ENCODE results near the gene NDUFS8. TPM values are rescaled to one million over a fixed set of nuclear protein-coding genes. Genes with fewer than 3 reads are reported as not detected.

NDUFS8 gene
- total RNA-seq, 1 experiment from 2014 or later, result 214 TPM

- no CpG with 5 or more reads among the region's 8 CpGs for WGBS (ENCODE audit: extremely low coverage, insufficient read length, low lambda C conversion rate)
- Histone ChIP-seq H3K4me1 (ENCODE audit: insufficient read depth, low read length) (no peaks in the 10 kb centered on the region), H3K4me2 (ENCODE audit: insufficient read depth, insufficient read length, low read length) (no peak overlapping the region)
Observed at GRCh38 chr11:68015467-68015866, 15.0 kb upstream of the NDUFS8 start.

More at GRCh38 chr11:68015467-68015866, 15.0 kb upstream of the NDUFS8 start:
- H3K27me3 ChIP-seq (ENCODE audit: insufficient read depth, low read length), result no peaks in the 10 kb centered on the region
- no peaks in the 10 kb centered on the region for H3K23me2 ChIP-seq (ENCODE audit: insufficient read length, low read depth, low read length, poor library complexity, severe bottlenecking)
- H3K14ac ChIP-seq (ENCODE audit: insufficient read depth, low read length), result no peak overlapping the region
- TF ChIP-seq CTCF (conservative IDR thresholded peaks at IDR 0.05), result no peak
- no peak overlapping the region for H4K91ac ChIP-seq (ENCODE audit: insufficient read length, low read depth, low read length)
- no peak overlapping the region for H4K8ac ChIP-seq (replicated peaks; ENCODE audit: insufficient read length, low read depth, low read length)
- H3K23ac ChIP-seq (ENCODE audit: insufficient read length, low read depth, low read length), result no peak overlapping the region
- H2BK20ac ChIP-seq (ENCODE audit: low read depth, low read length, poor library complexity, severe bottlenecking), result no peak overlapping the region
- no peak overlapping the region for H2BK120ac ChIP-seq (ENCODE audit: low read depth, low read length, poor library complexity, severe bottlenecking)
- Mint-ChIP-seq H3K4me1 (peaks cover 9 to 26% of the 10 kb centered on the region in 2 experiments), H3K9me3 (no peaks in the 10 kb centered on the region), H3K27me3 (ENCODE audit: low read depth) (peaks cover 2% of the 10 kb centered on the region), H3K27ac (no peak overlapping the region), H3K4me3 (no peak overlapping the region), H3K36me3 (ENCODE audit: insufficient read depth in 1 of 3, low read depth in 3 of 3) (no peaks in the 10 kb centered on the region; a peak in 1 of 7 replicates)
- H3K4ac ChIP-seq (ENCODE audit: low read depth, low read length), result no peak overlapping the region
- no peak overlapping the region for H4K5ac ChIP-seq (ENCODE audit: insufficient read length, low read depth, low read length)
- no peaks in the 10 kb centered on the region for H3K79me2 ChIP-seq (ENCODE audit: insufficient read depth, low read length)
- H2AK5ac ChIP-seq (ENCODE audit: insufficient read length, low read length), result no peak overlapping the region
- H3K27ac ChIP-seq (ENCODE audit: insufficient read length, low read depth, low read length), result no peak overlapping the region
- no peak overlapping the region for H2BK12ac ChIP-seq (ENCODE audit: insufficient read length, low read depth, low read length)
- H3K18ac ChIP-seq (ENCODE audit: insufficient read length, low read depth, low read length), result no peak overlapping the region
- no peaks in the 10 kb centered on the region for H4K20me1 ChIP-seq (ENCODE audit: control insufficient read depth, insufficient read depth, insufficient read length)
- no peak overlapping the region for H3K9ac ChIP-seq (ENCODE audit: extremely low read depth, insufficient read length, low read length)
- no peak overlapping the region for H3K56ac ChIP-seq (ENCODE audit: insufficient read length, low read depth, low read length)
- no peak for DNase-seq
- H2AFZ ChIP-seq (ENCODE audit: low read length), result no peak overlapping the region
- H2BK5ac ChIP-seq (ENCODE audit: insufficient read length, low read length), result no peak overlapping the region
- H3T11ph ChIP-seq (ENCODE audit: low read length), result no peak overlapping the region
- no peak overlapping the region for H2BK15ac ChIP-seq (ENCODE audit: low read depth, low read length)
- H3K79me1 ChIP-seq (ENCODE audit: insufficient read depth, low read depth, low read length, poor library complexity, severe bottlenecking), result no peaks in the 10 kb centered on the region
- no peaks in the 10 kb centered on the region for H3K9me3 ChIP-seq (ENCODE audit: control insufficient read depth, low read depth, low read length)
